GM19372 (cell line): ENCODE data around the gene TMEM163.

Experiments used
- ATAC-seq: cut with Tn5 transposase; IDR thresholded peaks from one replicate; pipeline ENCODE4 v1.9.1; 2021; ENCODE audit warnings: mild to moderate bottlenecking, low read depth, moderate library complexity; ENCODE audit not compliant: unreplicated experiment

TMEM163 gene

DNA sequence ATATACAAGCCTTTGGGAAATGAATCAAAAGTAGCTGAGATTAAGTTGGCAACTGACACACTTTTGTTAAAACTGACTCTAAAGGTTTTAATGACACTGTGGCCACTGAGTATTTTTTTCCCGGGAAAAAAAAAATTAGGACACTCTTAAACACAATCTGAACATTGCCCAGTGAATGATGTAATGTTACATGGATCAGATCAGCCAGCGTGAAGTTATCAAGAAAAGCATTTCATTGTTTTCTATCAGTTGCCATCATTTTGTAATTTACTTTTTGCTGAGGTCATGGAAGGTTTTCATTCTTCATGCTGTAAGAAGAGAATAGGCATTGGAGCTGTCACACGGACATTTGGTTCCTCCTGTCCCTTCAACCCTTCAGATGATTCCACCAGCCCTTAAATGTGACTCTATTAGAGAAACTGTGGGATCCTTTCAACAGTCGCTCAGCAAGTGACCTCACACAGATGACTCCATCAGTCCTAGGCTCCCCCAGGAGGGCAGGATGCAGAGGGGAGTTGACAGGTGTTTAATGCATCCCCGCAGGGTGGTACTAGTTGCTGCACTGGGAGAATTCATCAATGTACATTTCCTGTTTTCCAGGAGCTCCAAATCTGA lies 300.7 kb downstream of the TMEM163 start:
- ATAC-seq: no peak

DNA sequence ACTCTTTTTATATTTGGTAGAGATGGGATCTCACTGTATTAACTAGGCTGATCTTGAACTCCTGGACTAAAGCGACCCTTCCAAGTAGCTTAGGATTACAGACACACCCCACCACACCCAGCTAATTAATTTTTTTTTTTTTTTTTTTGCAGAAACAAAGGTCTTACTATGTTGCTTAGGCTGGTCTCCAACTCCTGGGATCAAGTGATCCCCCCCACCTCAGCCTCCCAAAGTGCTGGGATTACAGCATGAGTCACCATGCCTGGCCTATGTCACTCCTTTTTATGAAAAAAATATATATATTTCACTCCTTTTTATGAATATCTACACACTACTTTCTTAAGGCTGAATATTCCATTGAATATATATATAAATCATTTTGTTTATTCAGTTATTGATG lies 302.2 kb downstream of the TMEM163 start:
- no peak for ATAC-seq

DNA sequence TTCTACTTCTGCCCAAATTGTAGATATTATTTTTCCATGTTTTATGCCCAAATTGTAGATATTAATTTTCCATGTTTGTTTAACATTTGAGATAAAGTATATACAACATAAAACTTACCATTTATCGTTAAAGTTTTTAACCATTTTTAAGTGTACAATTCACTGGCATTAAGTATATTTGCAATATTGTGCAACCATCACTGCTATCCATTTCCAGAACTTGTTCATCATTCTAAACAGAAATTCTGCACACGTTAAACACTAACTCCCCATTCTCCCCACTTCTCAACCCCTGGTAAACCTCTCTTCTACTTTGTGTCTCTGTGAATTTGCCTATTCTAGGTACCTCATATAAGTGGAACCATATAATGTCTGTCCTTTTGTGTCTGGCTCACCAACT lies 302.8 kb downstream of the TMEM163 start:
- no peak for ATAC-seq

DNA sequence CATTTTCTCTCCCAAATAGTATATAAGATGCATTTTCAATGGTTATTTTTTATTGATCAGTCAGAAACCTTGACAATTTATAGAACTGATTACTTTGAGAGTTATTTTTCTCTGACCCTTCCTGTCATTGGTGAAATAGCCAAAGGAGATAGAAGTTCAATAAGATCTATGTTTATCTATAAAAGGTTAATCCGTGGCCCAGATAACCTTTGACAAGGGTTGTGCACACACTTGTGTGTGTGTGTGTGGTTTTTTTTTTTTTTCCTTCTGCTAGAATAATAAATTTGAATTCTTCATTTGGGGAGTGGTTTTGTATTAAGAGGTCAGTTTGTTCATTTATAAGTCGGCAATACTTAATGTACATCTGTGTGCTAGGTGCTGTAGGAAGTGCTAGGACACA lies 304.9 kb downstream of the TMEM163 start:
- no peak for ATAC-seq

DNA sequence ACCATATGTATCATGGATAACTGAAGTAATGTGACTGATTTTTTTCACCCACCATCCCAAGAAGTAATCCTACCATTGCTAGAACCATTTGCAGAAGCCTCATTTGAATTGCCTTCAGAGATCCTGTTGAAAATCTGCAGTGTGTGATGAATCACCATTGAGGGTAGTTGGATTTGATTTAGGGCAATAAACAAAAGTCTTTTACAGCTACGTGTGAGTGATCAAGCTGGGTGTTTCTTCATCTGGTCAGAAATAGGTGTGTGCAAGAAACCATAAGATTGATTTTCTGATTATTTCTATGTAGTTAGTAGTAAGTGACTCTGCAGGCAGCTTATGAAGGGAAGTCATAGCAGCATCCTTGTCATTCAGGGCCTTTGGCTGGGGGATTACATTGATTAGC lies 305.4 kb downstream of the TMEM163 start:
- ATAC-seq: no peak

DNA sequence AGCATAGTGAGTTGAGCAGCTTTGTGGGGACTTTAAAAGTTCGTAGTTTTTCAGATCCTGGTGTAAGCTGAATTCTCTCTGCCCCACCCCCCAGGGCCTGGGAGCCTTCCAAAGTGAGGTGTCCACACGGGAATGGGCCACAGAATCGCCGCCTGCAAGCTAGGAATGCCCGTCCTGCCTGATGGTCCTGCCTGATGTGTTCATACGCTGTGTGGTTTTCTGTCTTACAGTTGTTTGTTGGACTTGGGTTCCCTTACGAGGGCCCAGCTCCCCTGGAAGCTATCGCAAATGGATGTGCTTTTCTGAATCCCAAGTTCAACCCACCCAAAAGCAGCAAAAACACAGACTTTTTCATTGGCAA lies 306.2 kb downstream of the TMEM163 start:
- ATAC-seq: no peak

DNA sequence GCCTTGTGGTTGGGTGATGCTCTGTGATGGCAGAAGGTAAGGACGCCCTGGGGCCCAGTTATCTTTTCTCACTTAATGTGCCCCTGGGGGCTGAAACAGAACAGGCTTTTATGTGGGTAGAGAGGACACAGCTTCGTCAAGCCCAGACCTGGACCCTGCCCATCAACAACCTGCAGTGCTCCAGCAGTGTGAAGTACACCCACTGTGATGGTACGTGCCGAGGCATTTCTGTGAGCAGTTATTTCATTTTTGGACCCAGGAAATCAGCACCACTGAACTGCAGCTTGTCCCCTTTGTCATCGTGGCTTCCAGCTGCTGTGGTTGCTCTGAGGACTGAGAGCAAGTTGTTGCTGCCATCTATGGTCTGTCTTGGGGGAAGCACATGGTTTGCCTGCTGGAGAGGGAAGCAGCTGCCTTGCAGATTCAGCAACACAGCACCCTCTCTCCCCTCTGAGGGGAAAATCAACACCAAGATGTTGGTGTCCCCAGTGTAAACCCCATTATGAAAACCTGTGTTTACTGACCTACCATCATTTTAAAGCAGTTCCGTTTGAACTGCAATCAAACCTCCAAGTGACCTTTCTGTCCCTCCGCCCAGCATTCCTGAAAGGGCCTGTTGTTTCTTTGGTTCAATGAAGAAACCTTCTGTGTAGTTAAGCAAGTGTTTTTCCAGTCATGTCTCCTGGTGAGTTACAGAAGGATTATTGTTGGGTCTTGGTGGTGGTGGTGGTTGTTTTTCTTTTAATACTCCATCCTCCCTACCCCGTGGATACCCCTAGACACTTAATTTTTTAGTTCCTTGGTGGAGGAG lies 306.8 kb downstream of the TMEM163 start:
- peak; percentile 99 for ATAC-seq

DNA sequence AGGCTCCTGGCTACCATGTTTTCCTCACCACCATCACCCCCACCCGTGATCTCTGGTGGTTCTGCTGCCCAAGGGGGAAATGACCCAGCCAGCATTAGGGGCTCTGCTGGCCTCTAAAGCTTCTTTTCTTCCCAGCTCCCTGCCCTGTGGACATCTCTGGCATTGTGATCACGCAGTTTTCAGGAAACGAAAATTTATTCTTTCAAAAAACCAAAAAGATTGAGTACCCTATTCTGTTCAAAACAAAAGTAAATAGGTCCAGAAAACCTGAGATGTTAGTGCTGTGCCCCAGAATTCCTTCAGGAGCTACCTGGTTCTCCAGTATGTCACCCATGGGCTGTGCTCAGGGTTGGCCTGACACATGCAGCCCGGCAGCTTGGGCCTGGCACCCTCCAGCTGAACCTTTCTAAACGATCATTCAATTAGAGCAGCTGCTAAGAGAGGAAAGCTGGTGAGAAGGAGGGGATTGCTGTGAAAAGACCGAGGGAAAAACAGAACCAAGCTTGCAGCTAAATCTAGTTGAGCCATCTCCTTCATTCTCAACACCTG lies 307.4 kb downstream of the TMEM163 start:
- ATAC-seq: no peak

DNA sequence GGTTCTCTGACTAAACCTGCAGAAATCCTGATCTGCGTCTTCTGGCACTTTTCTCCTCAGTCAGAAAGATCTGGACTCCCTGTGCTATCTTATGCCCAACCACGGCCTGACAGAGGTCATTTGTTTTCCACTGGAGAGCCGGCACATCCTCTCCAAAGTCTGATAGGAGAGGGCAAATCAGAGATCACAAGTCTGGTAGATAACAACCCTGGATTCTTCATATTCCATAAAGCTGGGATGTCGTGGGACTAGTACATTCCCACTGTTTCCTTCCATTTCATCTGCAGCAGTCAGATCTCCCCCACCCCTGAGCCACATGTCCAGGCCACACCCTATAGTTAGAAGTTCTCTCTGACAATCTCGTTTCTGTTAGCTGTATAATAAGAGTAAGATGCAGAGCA lies 308.0 kb downstream of the TMEM163 start:
- ATAC-seq: no peak

DNA sequence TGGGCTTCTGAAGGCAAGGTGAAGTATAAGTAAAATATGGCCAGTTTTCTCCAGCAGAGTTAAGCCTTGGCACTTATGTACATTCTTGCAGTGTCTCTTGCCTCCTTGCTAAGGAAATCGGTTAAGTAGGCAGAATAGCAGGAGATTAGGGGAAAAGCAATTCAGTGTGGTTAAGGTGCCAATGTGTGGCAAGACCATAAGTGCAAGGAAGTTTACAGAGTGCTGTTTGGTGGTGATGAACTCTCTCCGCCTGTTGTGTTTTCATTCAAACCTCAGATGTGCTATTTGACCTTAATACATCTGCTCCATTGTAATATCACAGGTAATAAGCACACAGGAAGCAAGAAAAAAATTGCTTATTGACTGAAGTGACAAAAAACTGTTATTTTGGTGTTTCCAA lies 308.8 kb downstream of the TMEM163 start:
- no peak for ATAC-seq

DNA sequence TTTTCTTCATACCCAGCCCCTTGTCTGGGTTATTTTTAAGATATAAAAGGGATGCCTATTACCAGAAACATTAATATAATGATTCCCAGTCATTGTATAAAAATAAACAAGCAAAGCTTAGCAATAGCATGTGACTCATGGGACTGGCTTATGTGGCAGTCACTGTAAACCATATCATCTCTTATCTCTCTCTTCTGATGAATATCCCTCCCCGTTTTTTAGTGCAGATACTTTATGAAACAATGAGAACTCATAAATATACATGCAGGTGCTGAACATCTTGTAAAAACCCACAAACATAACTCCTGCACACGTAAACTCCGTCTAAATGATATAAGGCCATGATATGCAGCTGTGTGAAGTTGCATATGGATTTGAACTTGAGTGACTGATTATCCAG lies 310.0 kb downstream of the TMEM163 start:
- no peak for ATAC-seq

DNA sequence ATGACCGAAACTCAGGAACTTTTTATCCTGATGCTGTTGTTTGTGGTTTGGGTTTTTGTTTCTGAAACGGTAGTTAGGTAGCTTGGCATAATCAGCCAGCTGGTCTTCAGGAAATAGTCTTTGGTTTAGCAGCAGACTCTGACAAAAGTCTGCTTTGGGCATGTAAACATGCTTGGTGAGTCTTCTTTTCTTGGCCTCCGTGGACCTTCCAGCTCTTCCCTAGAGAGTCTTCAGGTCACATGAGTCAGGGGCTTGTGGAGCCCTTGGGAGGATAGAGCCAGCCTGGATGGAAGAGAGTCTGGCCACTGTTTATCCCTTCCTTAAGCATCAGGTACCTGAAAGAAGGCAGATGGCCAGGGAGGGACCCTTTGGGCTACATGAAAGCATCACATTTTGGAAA lies 310.4 kb downstream of the TMEM163 start:
- no peak for ATAC-seq

DNA sequence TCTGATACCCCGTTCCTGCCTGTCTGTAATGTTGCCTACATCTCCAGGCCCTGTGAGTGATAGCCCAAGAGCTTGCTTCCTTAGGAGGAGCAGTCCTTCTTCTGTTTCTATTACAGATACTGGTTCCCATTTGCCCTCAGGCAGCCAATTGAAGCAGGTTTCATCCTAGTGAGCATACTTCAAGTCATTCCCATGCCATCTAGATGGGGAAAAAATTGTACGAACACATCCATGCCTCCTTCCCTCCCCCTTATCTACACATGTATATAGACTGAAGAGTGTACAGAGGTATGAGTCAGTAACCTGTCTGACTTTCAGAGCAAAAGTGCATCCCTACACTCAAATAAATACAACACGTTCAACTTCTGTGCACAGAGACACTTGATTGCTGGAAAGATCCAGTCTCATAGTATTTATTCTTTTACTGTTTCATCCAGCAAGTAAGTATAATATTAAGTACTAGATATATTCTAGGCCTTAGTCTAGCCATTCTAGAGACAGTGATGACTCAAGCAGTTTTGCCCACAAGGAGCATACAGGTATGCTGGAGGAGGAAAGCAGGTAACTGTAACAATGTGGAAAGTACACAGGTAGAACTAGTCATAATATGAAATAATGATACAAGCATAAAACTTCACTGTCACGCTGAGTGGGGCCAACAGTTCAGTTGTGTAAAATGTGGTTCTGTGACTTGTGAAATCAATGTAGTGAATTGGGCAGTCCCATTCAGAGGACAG lies 311.5 kb downstream of the TMEM163 start:
- no peak for ATAC-seq

DNA sequence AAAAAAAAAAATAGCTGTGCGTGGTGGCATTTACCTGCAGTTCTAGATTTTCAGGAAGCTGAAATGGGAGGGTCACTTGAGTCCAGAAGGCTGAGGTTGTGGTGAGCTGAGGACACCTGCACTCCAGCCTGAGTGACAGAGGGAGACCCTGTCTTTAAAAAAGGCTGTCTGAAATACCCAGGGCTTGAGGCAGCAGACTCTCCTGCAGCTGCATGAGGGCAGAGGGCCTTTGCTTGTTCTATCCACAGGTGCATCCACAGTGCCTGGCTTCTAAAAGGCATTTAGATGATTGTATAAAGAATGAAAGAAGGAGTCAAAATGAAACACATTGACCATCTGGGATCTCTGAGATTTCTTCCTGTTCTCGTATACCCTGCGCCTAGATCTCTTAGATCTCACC lies 312.1 kb downstream of the TMEM163 start:
- no peak for ATAC-seq

DNA sequence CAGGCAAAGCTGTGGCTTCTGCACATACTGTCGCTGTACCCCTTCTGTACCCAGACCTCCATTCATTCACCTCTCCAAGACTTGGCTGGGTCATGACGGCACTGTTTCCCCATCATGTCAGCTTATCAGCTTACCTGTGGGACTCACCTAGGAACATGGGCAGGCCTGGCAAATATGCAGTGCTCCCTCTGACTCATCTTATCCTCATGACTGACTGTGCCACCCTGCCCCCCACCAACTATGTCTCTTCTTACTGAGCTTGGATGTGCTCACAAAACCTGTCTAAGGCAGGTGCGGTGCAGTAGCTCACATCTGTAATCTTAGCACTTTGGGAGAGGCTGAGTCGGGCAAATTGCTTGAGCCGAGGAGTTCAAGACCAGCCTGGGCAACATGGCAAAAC lies 312.5 kb downstream of the TMEM163 start:
- no peak for ATAC-seq
